IMR-90 (cell line): ENCODE data around the gene SLC39A11. TPM values are rescaled to one million over a fixed set of nuclear protein-coding genes. Genes with fewer than 3 reads are reported as not detected.

Experiments
- ATAC-seq: fragments of 200-7000 bp; cut with Tn5 transposase; 2 replicates; pipeline ENCODE4 v1.9.1; 2020; ENCODE audit warnings: low read depth, mild to moderate bottlenecking, moderate library complexity
- BruUV-seq: library from RNA; stranded (reverse); fragments of 400-500 nt; replicated peaks from 2 replicates; lab custom pipeline; 2021; lab: Mats Ljungman, UMichigan
- CTCF ChIA-PET: fragments of 300-600 bp; formaldehyde crosslinking; extraction: SDS; loops from one replicate; lab custom pipeline; 2021; ENCODE audit warnings: antibody characterized with exemption; lab: Yijun Ruan, JAX
- POLR2A ChIA-PET: fragments of 300-600 bp; sonication (Branson Sonifier 250); formaldehyde crosslinking; loops from one replicate; lab custom pipeline; 2022; ENCODE audit warnings: antibody characterized with exemption; ENCODE audit not compliant: unreplicated experiment; lab: Charles Lee
- DNase-seq: peaks from one replicate; pipeline ENCODE4 v3.0.0; 2013
- H2AFZ ChIP-seq: replicated peaks from 2 replicates; pipeline ENCODE3; 2013; ENCODE audit warnings: low read length, mild to moderate bottlenecking; ENCODE audit not compliant: poor library complexity
- H2AK5ac ChIP-seq: 2 replicates; pipeline ENCODE4 v1.6.1; 2013; ENCODE audit warnings: low read depth, low read length, inconsistent platforms
- H2AK9ac ChIP-seq: replicated peaks from 2 replicates; pipeline ENCODE3; 2013; ENCODE audit warnings: mild to moderate bottlenecking, low read depth, low read length, moderate library complexity; ENCODE audit not compliant: poor library complexity
- H2BK120ac ChIP-seq: 2 replicates; pipeline ENCODE4 v1.6.1; 2013; ENCODE audit warnings: low read depth, low read length, inconsistent platforms
- H2BK15ac ChIP-seq: 3 replicates; pipeline ENCODE4 v1.6.1; 2013; ENCODE audit warnings: low read depth, low read length, inconsistent platforms
- H2BK20ac ChIP-seq: 2 replicates; pipeline ENCODE4 v1.6.1; 2013; ENCODE audit warnings: low read depth, mild to moderate bottlenecking, inconsistent platforms, low read length, moderate library complexity
- H2BK5ac ChIP-seq: 2 replicates; pipeline ENCODE4 v1.6.1; 2013; ENCODE audit warnings: mild to moderate bottlenecking, low read depth, low read length, inconsistent platforms; ENCODE audit not compliant: poor library complexity, severe bottlenecking
- H3K14ac ChIP-seq: replicated peaks from 2 replicates; pipeline ENCODE4 v1.6.1; 2013; ENCODE audit warnings: low read depth, low read length, inconsistent platforms
- H3K18ac ChIP-seq: 2 replicates; pipeline ENCODE4 v1.6.1; 2013; ENCODE audit warnings: low read depth, low read length, control low read depth
- H3K23ac ChIP-seq: 2 replicates; pipeline ENCODE4 v1.6.1; 2013; ENCODE audit warnings: low read depth, low read length, inconsistent platforms
- H3K27ac ChIP-seq: 2 replicates; pipeline ENCODE4 v1.5.1; 2013; ENCODE audit warnings: mild to moderate bottlenecking, control low read depth, low read length; ENCODE audit not compliant: insufficient read depth
- H3K27me3 ChIP-seq: 2 replicates; pipeline ENCODE4 v1.6.1; 2013; ENCODE audit warnings: low read length; ENCODE audit not compliant: control insufficient read depth, insufficient read depth
- H3K36me3 ChIP-seq: 2 replicates; pipeline ENCODE4 v1.6.1; 2013; ENCODE audit warnings: low read length, mixed read lengths; ENCODE audit not compliant: control insufficient read depth, insufficient read depth
- H3K4ac ChIP-seq: 2 replicates; pipeline ENCODE4 v1.6.1; 2013; ENCODE audit warnings: low read depth, low read length, inconsistent platforms
- H3K4me1 ChIP-seq: 2 replicates; pipeline ENCODE4 v1.6.1; 2013; ENCODE audit warnings: low read length, mixed read lengths; ENCODE audit not compliant: control insufficient read depth, insufficient read depth
- H3K4me2 ChIP-seq: 2 replicates; pipeline ENCODE4 v1.6.1; 2013; ENCODE audit warnings: low read depth, mild to moderate bottlenecking, control low read depth, low read length, moderate library complexity
- H3K4me3 ChIP-seq: 2 replicates; pipeline ENCODE4 v1.5.1; 2013; ENCODE audit warnings: low read depth, mild to moderate bottlenecking, control low read depth, low read length, moderate library complexity; ENCODE audit not compliant: insufficient read depth
- H3K56ac ChIP-seq: 2 replicates; pipeline ENCODE4 v1.6.1; 2013; ENCODE audit warnings: low read length, inconsistent platforms; ENCODE audit not compliant: insufficient read depth; ENCODE audit errors: extremely low read depth
- H3K79me1 ChIP-seq, 2 experiments: 2 replicates each; pipeline ENCODE4 v1.6.1; 2013; ENCODE audit warnings: low read length in 2 of 2, inconsistent platforms in 1 of 2, low read depth in 1 of 2
- H3K9ac ChIP-seq: 2 replicates; pipeline ENCODE4 v1.6.1; 2013; ENCODE audit warnings: low read depth, low read length, control low read depth
- H3K9me1 ChIP-seq: 2 replicates; pipeline ENCODE4 v1.6.1; 2013; ENCODE audit warnings: low read length, inconsistent platforms; ENCODE audit not compliant: insufficient read depth
- H3K9me3 ChIP-seq: 2 replicates; pipeline ENCODE4 v1.6.1; 2013; ENCODE audit warnings: low read length; ENCODE audit not compliant: control insufficient read depth, insufficient read depth
- H4K20me1 ChIP-seq: 2 replicates; pipeline ENCODE4 v1.6.1; 2013; ENCODE audit warnings: low read length, inconsistent platforms; ENCODE audit not compliant: insufficient read depth
- H4K5ac ChIP-seq: 2 replicates; pipeline ENCODE4 v1.6.1; 2013; ENCODE audit warnings: mild to moderate bottlenecking, low read depth, low read length, control low read depth
- H4K8ac ChIP-seq, 2 experiments: 2 replicates each; pipeline ENCODE4 v1.6.1; 2013; ENCODE audit warnings: low read depth in 2 of 2, low read length in 2 of 2, control low read depth in 1 of 2, inconsistent platforms in 1 of 2
- H4K91ac ChIP-seq: 2 replicates; pipeline ENCODE4 v1.6.1; 2013; ENCODE audit warnings: low read depth, low read length, inconsistent platforms; ENCODE audit not compliant: insufficient read depth
- BHLHE40 ChIP-seq: fragments of 150-350 bp; IDR thresholded peaks from 2 replicates; pipeline ENCODE4 v1.6.1; 2016; ENCODE audit warnings: mild to moderate bottlenecking, low read depth, low read length
- CEBPB ChIP-seq: IDR thresholded peaks from 2 replicates; pipeline ENCODE4 v1.6.1; 2012; ENCODE audit warnings: low read depth, low read length, improper control_type of control experiment
- CHD1 ChIP-seq: IDR thresholded peaks from 2 replicates; pipeline ENCODE4 v1.6.1; 2012; ENCODE audit warnings: low read depth, low read length, improper control_type of control experiment
- FOS ChIP-seq: fragments of 150-350 bp; IDR thresholded peaks from 2 replicates; pipeline ENCODE4 v1.6.1; 2016; ENCODE audit warnings: low read depth, low read length
- MAFK ChIP-seq: IDR thresholded peaks from 2 replicates; pipeline ENCODE4 v1.6.1; 2012; ENCODE audit warnings: low read depth, low read length, improper control_type of control experiment
- MAZ ChIP-seq: IDR thresholded peaks from 2 replicates; pipeline ENCODE4 v1.6.1; 2012; ENCODE audit warnings: low read depth, mild to moderate bottlenecking, low read length, improper control_type of control experiment, moderate library complexity, borderline replicate concordance
- MXI1 ChIP-seq: IDR thresholded peaks from 2 replicates; pipeline ENCODE4 v1.6.1; 2012; ENCODE audit warnings: low read depth, mild to moderate bottlenecking, low read length, moderate library complexity, borderline replicate concordance
- NFE2L2 ChIP-seq: fragments of 150-350 bp; IDR thresholded peaks from 2 replicates; pipeline ENCODE4 v1.6.1; 2016; ENCODE audit warnings: low read depth, mild to moderate bottlenecking, low read length
- POLR2A ChIP-seq: IDR thresholded peaks from 2 replicates; pipeline ENCODE4 v1.6.1; 2012; ENCODE audit warnings: mild to moderate bottlenecking, low read depth, low read length
- RAD21 ChIP-seq: IDR thresholded peaks from 2 replicates; pipeline ENCODE4 v1.6.1; 2012; ENCODE audit warnings: low read length, improper control_type of control experiment
- RCOR1 ChIP-seq: IDR thresholded peaks from 2 replicates; pipeline ENCODE4 v1.6.1; 2012; ENCODE audit warnings: mild to moderate bottlenecking, low read length, improper control_type of control experiment; ENCODE audit not compliant: insufficient replicate concordance
- RFX5 ChIP-seq: IDR thresholded peaks from 2 replicates; pipeline ENCODE4 v1.8.0; 2012; ENCODE audit warnings: low read depth, mild to moderate bottlenecking, low read length, moderate library complexity
- SMC3 ChIP-seq: fragments of 150-350 bp; IDR thresholded peaks from 2 replicates; pipeline ENCODE4 v1.6.1; 2016; ENCODE audit warnings: low read depth, mild to moderate bottlenecking, antibody characterized with exemption, low read length, moderate library complexity
- dilution Hi-C: fragments of 300-500 bp; cut with HindIII; formaldehyde crosslinking; loops from one replicate; pipeline ENCODE4 v1.14.3; 2018; ENCODE audit warnings: low sequenced_read_pairs; ENCODE audit not compliant: unreplicated experiment
- in situ Hi-C: fragments of 300-500 bp; cut with MboI; formaldehyde crosslinking; loops from 3 replicates; pipeline ENCODE4 v1.14.3; 2019; ENCODE audit warnings: low sequenced_read_pairs, inconsistent platforms, mixed read lengths
- intact Hi-C: fragments of 100-400 bp; cut with micrococcal nuclease; formaldehyde crosslinking; loops from 2 replicates; pipeline ENCODE4 v1.10.0; 2022
- polyA plus RNA-seq, 3 experiments: library from polyadenylated mRNA; depleted of rRNA; stranded (reverse); fragments of >200 nt; gene quantifications; 2 replicates each; pipeline ENCODE4 v1.2.3, GENCODE V29; 2012; ENCODE audit warnings: low replicate concordance in 1 of 3
- total RNA-seq: library from RNA; depleted of rRNA; stranded (reverse); fragments of >200 nt; gene quantifications from 2 replicates; pipeline ENCODE4 v1.2.3, GENCODE V29; 2012
- TF ChIP-seq, protein P1 (sequence below): conservative IDR thresholded peaks from 2 replicates; pipeline ENCODE4 v1.5.1; 2012; ENCODE audit warnings: mild to moderate bottlenecking, low read depth, low read length, improper control_type of control experiment
- TF ChIP-seq, protein P2 (sequence below): fragments of 150-350 bp; IDR thresholded peaks from 2 replicates; pipeline ENCODE4 v1.6.1; 2017; ENCODE audit warnings: mild to moderate bottlenecking, antibody characterized with exemption, low read length, low read depth
- TF ChIP-seq, protein P3 (sequence below): fragments of 150-350 bp; IDR thresholded peaks from 2 replicates; pipeline ENCODE4 v1.6.1; 2016; ENCODE audit warnings: low read depth, mild to moderate bottlenecking, low read length, moderate library complexity, borderline replicate concordance

Gene SLC39A11
- total and polyA plus RNA-seq, 2 of the 4 experiments (the other 2 are of a cell fraction), result 8.8 to 14.3 TPM

DNA sequence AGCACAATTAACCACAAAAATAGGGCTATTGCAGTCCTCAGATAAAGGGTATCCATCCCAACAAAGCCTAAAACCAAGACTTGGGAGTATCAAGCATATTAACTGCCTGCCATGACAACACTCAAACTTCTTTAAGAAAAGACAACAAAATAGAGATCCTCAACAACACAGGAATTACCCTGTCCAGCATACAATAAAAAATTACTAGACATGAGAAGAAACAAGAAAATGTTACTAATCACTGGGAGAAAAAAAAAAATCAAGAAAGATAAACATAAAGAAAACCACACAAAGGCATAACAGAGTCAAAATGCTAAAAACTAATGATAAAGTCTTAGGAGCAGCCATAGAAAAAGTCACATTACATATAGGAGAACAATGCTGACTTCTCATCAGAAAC, 73.9 kb downstream of the SLC39A11 start:
- H4K91ac ChIP-seq, result no peak overlapping the region
- peak overlapping the region; percentile 94 for H2BK20ac ChIP-seq
- H3K27me3 ChIP-seq, result no peaks in the 10 kb centered on the region
- dilution Hi-C loops, result no loop called here
- H3K14ac ChIP-seq, result no peak overlapping the region; the same call in 1 of the 2 replicates
- DNase-seq, result no peak
- TF ChIP-seq CHD1 (no peak), MAFK (no peak), POLR2A (no peak), SMC3 (no peak), NFE2L2 (no peak), MAZ (no peak), MXI1 (no peak), FOS (no peak), CEBPB (no peak), RFX5 (no peak), RAD21 (no peak), BHLHE40 (no peak), RCOR1 (no peak)
- TF ChIP-seq, protein P1, sequence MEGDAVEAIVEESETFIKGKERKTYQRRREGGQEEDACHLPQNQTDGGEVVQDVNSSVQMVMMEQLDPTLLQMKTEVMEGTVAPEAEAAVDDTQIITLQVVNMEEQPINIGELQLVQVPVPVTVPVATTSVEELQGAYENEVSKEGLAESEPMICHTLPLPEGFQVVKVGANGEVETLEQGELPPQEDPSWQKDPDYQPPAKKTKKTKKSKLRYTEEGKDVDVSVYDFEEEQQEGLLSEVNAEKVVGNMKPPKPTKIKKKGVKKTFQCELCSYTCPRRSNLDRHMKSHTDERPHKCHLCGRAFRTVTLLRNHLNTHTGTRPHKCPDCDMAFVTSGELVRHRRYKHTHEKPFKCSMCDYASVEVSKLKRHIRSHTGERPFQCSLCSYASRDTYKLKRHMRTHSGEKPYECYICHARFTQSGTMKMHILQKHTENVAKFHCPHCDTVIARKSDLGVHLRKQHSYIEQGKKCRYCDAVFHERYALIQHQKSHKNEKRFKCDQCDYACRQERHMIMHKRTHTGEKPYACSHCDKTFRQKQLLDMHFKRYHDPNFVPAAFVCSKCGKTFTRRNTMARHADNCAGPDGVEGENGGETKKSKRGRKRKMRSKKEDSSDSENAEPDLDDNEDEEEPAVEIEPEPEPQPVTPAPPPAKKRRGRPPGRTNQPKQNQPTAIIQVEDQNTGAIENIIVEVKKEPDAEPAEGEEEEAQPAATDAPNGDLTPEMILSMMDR, result no peak
- TF ChIP-seq, protein P2, sequence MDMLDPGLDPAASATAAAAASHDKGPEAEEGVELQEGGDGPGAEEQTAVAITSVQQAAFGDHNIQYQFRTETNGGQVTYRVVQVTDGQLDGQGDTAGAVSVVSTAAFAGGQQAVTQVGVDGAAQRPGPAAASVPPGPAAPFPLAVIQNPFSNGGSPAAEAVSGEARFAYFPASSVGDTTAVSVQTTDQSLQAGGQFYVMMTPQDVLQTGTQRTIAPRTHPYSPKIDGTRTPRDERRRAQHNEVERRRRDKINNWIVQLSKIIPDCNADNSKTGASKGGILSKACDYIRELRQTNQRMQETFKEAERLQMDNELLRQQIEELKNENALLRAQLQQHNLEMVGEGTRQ, result no peak
- TF ChIP-seq, protein P3, sequence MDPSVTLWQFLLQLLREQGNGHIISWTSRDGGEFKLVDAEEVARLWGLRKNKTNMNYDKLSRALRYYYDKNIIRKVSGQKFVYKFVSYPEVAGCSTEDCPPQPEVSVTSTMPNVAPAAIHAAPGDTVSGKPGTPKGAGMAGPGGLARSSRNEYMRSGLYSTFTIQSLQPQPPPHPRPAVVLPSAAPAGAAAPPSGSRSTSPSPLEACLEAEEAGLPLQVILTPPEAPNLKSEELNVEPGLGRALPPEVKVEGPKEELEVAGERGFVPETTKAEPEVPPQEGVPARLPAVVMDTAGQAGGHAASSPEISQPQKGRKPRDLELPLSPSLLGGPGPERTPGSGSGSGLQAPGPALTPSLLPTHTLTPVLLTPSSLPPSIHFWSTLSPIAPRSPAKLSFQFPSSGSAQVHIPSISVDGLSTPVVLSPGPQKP, result no peak
- no peak overlapping the region for H3K23ac ChIP-seq
- peak overlapping the region; percentile 89; the same call in 1 of the 2 replicates for H3K27ac ChIP-seq
- no TSS peak for BruUV-seq
- H2BK15ac ChIP-seq, result peak overlapping the region; percentile 76; the same call in 2 of the 3 replicates
- peaks cover 11 to 22% of the 10 kb centered on the region in 2 experiments for H3K79me1 ChIP-seq
- H3K4me3 ChIP-seq, result no peak overlapping the region
- H3K9ac ChIP-seq, result no peak overlapping the region
- peaks cover 11% of the 10 kb centered on the region for H3K4me1 ChIP-seq
- no peak for ATAC-seq
- H2BK120ac ChIP-seq, result peak overlapping the region; percentile 84
- H2BK5ac ChIP-seq, result peak overlapping the region; percentile 97
- in situ Hi-C loops, result no loop called here
- peaks cover 16% of the 10 kb centered on the region for H3K9me1 ChIP-seq
- H4K8ac ChIP-seq, result peak overlapping the region in 1 of 2 experiments; percentile 51; a peak in 1 of 4 replicates
- no peak overlapping the region for H2AFZ ChIP-seq
- CTCF ChIA-PET, result no interaction called here
- H2AK9ac ChIP-seq, result no peak overlapping the region
- H3K4me2 ChIP-seq, result no peak overlapping the region
- no peaks in the 10 kb centered on the region; the same call in 1 of the 2 replicates for H4K20me1 ChIP-seq
- peak overlapping the region; percentile 98; the same call in 1 of the 2 replicates for H3K18ac ChIP-seq
- intact Hi-C loops, result no loop called here
- peak overlapping the region; percentile 58; the same call in 1 of the 2 replicates for H3K4ac ChIP-seq
- H3K9me3 ChIP-seq, result peaks cover 2% of the 10 kb centered on the region; the same call in 1 of the 2 replicates
- H2AK5ac ChIP-seq, result peak overlapping the region; percentile 56; the same call in 1 of the 2 replicates
- no peak overlapping the region for H3K56ac ChIP-seq
- POLR2A ChIA-PET, result no interaction called here
- H4K5ac ChIP-seq, result no peak overlapping the region
- no peaks in the 10 kb centered on the region for H3K36me3 ChIP-seq
